PC-9 (cell line): Measurements from ENCODE around the gene ALLC. TPM values are rescaled to one million over a fixed set of nuclear protein-coding genes. Genes with fewer than 3 reads are reported as not detected.

Experiments
- BruUV-seq: library from RNA; stranded (reverse); fragments of 400-500 nt; replicated peaks from 2 replicates; lab custom pipeline; 2021; lab: Mats Ljungman, UMichigan
- CTCF ChIA-PET: fragments of 300-600 bp; sonication (Branson Sonifier 250); formaldehyde crosslinking; loops from one replicate; lab custom pipeline; 2022; ENCODE audit warnings: antibody characterized with exemption; lab: Charles Lee
- POLR2A ChIA-PET: fragments of 300-600 bp; sonication (Branson Sonifier 250); formaldehyde crosslinking; loops from one replicate; lab custom pipeline; 2022; ENCODE audit warnings: antibody characterized with exemption; ENCODE audit not compliant: unreplicated experiment; lab: Charles Lee
- DNase-seq, 2 experiments: peaks; one replicate each; pipeline versions ENCODE4 v3.0.0 to v3.0.0-alpha.2; 2015 to 2022; ENCODE audit warnings: mixed read lengths in 1 of 2
- H2AFZ ChIP-seq: fragments of 200-600 bp; sonication (generic); 2 replicates; pipeline ENCODE4 v1.8.1; 2017; ENCODE audit warnings: antibody characterized with exemption
- H3F3A ChIP-seq: fragments of 200-600 bp; sonication (generic); 2 replicates; pipeline ENCODE4 v1.8.1; 2017; ENCODE audit warnings: antibody characterized with exemption, mild to moderate bottlenecking, low read depth; ENCODE audit not compliant: insufficient read depth
- H3K27ac ChIP-seq: fragments of 200-600 bp; sonication (generic); 2 replicates; pipeline ENCODE4 v1.6.1; 2016; ENCODE audit warnings: mixed run types
- H3K27me3 ChIP-seq: fragments of 200-600 bp; sonication (generic); 2 replicates; pipeline ENCODE4 v1.6.1; 2016; ENCODE audit warnings: low read depth, mixed run types; ENCODE audit not compliant: insufficient read depth
- H3K36me3 ChIP-seq: fragments of 200-600 bp; sonication (generic); 2 replicates; pipeline ENCODE4 v1.6.1; 2016; ENCODE audit warnings: low read depth, mixed run types
- H3K4me1 ChIP-seq: fragments of 200-600 bp; sonication (generic); replicated peaks from 2 replicates; pipeline ENCODE4 v1.6.1; 2016; ENCODE audit warnings: mixed run types; ENCODE audit not compliant: insufficient read depth
- H3K4me2 ChIP-seq: fragments of 200-600 bp; sonication (generic); 2 replicates; pipeline ENCODE4 v1.6.1; 2017; ENCODE audit warnings: mixed run types
- H3K4me3 ChIP-seq: fragments of 200-600 bp; sonication (generic); 2 replicates; pipeline ENCODE4 v1.6.1; 2016; ENCODE audit warnings: mixed run types
- H3K79me2 ChIP-seq: fragments of 200-600 bp; sonication (generic); 2 replicates; pipeline ENCODE4 v1.6.1; 2017; ENCODE audit warnings: low read depth, mixed run types
- H3K9me2 ChIP-seq: fragments of 200-600 bp; sonication (generic); 2 replicates; pipeline ENCODE4 v1.8.1; 2017; ENCODE audit warnings: mild to moderate bottlenecking; ENCODE audit not compliant: insufficient read depth
- H3K9me3 ChIP-seq: fragments of 200-600 bp; sonication (generic); 2 replicates; pipeline ENCODE4 v1.8.1; 2016; ENCODE audit warnings: low read depth; ENCODE audit not compliant: insufficient read depth
- H4K20me1 ChIP-seq: fragments of 200-600 bp; sonication (generic); 2 replicates; pipeline ENCODE4 v1.8.1; 2017; ENCODE audit not compliant: insufficient read depth
- CTCF ChIP-seq: fragments of 200-600 bp; sonication (generic); conservative IDR thresholded peaks from 2 replicates; pipeline ENCODE4 v1.6.1; 2017; ENCODE audit warnings: mixed run types, antibody characterized with exemption, mild to moderate bottlenecking, moderate library complexity
- EZH2 ChIP-seq: fragments of 200-600 bp; sonication (generic); IDR thresholded peaks from 2 replicates; pipeline ENCODE4 v1.8.0; 2017; ENCODE audit warnings: antibody characterized with exemption, low read depth
- intact Hi-C: fragments of 100-400 bp; cut with micrococcal nuclease; formaldehyde crosslinking; loops from one replicate; pipeline ENCODE4 v1.10.0; 2022; ENCODE audit not compliant: unreplicated experiment
- total RNA-seq: library from RNA; stranded (reverse); gene quantifications from 2 replicates; pipeline ENCODE4 v1.2.3, GENCODE V29; 2021

ALLC gene
- total RNA-seq, 1 experiment from 2014 or later: not detected

GRCh38 chr2:3743951-3744555 is 86.1 kb downstream of the ALLC start:
- intact Hi-C loops: no loop called here

GRCh38 chr2:3745920-3746319 is 87.9 kb downstream of the ALLC start:
- H3K4me3 ChIP-seq: no peak overlapping the region
- TF ChIP-seq CTCF: no peak
- TF ChIP-seq EZH2: no peak
- intact Hi-C loops: no loop called here
- CTCF ChIA-PET: no interaction called here
- H3K27ac ChIP-seq: no peak overlapping the region
- DNase-seq: no peak
- H3K4me1 ChIP-seq: no peaks in the 10 kb centered on the region
- no peak overlapping the region for H2AFZ ChIP-seq
- H3K36me3 ChIP-seq: no peaks in the 10 kb centered on the region
- H3K79me2 ChIP-seq: no peaks in the 10 kb centered on the region
- no peak overlapping the region for H3K4me2 ChIP-seq
- POLR2A ChIA-PET: no interaction called here
- no peaks in the 10 kb centered on the region for H3K9me2 ChIP-seq
- H3F3A ChIP-seq: no peaks in the 10 kb centered on the region
- no peaks in the 10 kb centered on the region for H4K20me1 ChIP-seq
- peaks cover 97% of the 10 kb centered on the region for H3K27me3 ChIP-seq
- no peaks in the 10 kb centered on the region for H3K9me3 ChIP-seq
- no TSS peak for BruUV-seq

More at GRCh38 chr2:3743951-3744555, 86.1 kb downstream of the ALLC start:
- Histone ChIP-seq H3K27me3 (peaks cover 94% of the 10 kb centered on the region), H3K27ac (no peak overlapping the region), H3K4me2 (no peak overlapping the region), H3K4me1 (no peaks in the 10 kb centered on the region), H3K9me3 (no peaks in the 10 kb centered on the region), H3F3A (no peaks in the 10 kb centered on the region), H2AFZ (no peak overlapping the region), H3K9me2 (no peaks in the 10 kb centered on the region), H3K36me3 (no peaks in the 10 kb centered on the region), H3K4me3 (no peak overlapping the region), H3K79me2 (no peaks in the 10 kb centered on the region), H4K20me1 (no peaks in the 10 kb centered on the region)
- DNase-seq: no peak
- ChIA-PET CTCF (no interaction called here), POLR2A (no interaction called here)
- TF ChIP-seq EZH2 (no peak), CTCF (no peak)
- no TSS peak for BruUV-seq

GRCh38 chr2:3747032-3747654 is 89.1 kb downstream of the ALLC start:
- Histone ChIP-seq H3K4me3 (no peak overlapping the region), H3K9me2 (no peaks in the 10 kb centered on the region), H3F3A (no peaks in the 10 kb centered on the region), H3K79me2 (no peaks in the 10 kb centered on the region), H2AFZ (no peak overlapping the region), H3K27me3 (peaks cover 97% of the 10 kb centered on the region), H3K4me2 (no peak overlapping the region), H4K20me1 (no peaks in the 10 kb centered on the region), H3K36me3 (no peaks in the 10 kb centered on the region), H3K4me1 (no peaks in the 10 kb centered on the region), H3K9me3 (no peaks in the 10 kb centered on the region), H3K27ac (no peak overlapping the region)
- no TSS peak for BruUV-seq
- no peak for DNase-seq
- intact Hi-C loops: no loop called here
- CTCF ChIA-PET: no interaction called here
- POLR2A ChIA-PET: no interaction called here
- TF ChIP-seq EZH2 (no peak), CTCF (no peak)
